Esophagus squamous epithelium (tissue), 4 donors: ENCODE data around the gene RALGAPA1.

Experiments used
- CTCF ChIP-seq, 6 experiments: fragments of 450-650 bp in 4 of 6; fragments of 200-600 bp in 2 of 6; sonication (generic) in 2 of 6; IDR thresholded peaks; one replicate each; pipeline ENCODE4 v1.5.1; 2016 to 2019; ENCODE audit warnings: antibody characterized with exemption in 6 of 6, mild to moderate bottlenecking in 4 of 6, moderate library complexity in 4 of 6
- POLR2A ChIP-seq, 4 donors: fragments of 450-650 bp; IDR thresholded peaks; one replicate each; pipeline ENCODE4 v1.6.1; 2017; ENCODE audit warnings: antibody characterized with exemption in 4 of 4, mild to moderate bottlenecking in 4 of 4, moderate library complexity in 3 of 4

DNA sequence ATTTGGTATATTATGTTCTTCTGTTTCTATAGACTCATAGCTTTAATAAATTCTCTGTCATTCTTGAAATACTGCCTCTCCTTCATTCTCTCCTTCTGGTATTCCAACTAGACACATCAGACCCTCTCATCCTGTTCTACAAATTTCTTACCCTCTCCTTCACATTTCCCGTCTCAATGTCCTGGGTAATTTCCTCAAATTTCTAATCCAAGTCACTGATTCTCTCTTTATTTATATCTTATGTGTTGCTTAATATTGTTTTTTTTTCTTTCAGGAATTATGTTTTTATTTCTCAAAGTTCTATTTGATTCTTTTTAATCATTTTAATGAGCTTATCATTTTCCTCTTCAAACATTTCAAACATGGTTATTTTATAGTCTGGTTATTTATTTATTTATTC lies 94.0 kb downstream of the RALGAPA1 start:
- TF ChIP-seq POLR2A (IDR thresholded peaks at IDR 0.05) (no peak), CTCF (IDR thresholded peaks at IDR 0.05) (no peak)
